ENCODE measurements around the gene SERPINB7.

GRCh38 chr18:63752636-63753035, 22.6 kb upstream of the SERPINB7 start:
- no peak for TF ChIP-seq CTCF (conservative IDR thresholded peaks at IDR 0.05; ENCODE audit: low read length)
- no peak for TF ChIP-seq EZH2phosphoT487 (IDR thresholded peaks at IDR 0.05; ENCODE audit: borderline replicate concordance, low read depth, low read length)

Data from OCI-LY7 (cell line).